HL-60 (cell line): ENCODE data around the gene WNT3.

Experiments
- CTCF ChIP-seq: IDR thresholded peaks from one replicate; pipeline ENCODE4 v1.5.1; 2011; ENCODE audit warnings: low read length, control low read depth, inconsistent platforms; ENCODE audit not compliant: insufficient read depth
- GABPA ChIP-seq: IDR thresholded peaks from 2 replicates; pipeline ENCODE4 v1.6.1; 2012; ENCODE audit warnings: low read depth
- POLR2AphosphoS5 ChIP-seq: IDR thresholded peaks from 2 replicates; pipeline ENCODE4 v1.6.1; 2012; ENCODE audit warnings: low read depth
- REST ChIP-seq: IDR thresholded peaks from 2 replicates; pipeline ENCODE4 v1.6.1; 2012; ENCODE audit warnings: low read depth; ENCODE audit not compliant: insufficient replicate concordance
- SPI1 ChIP-seq: IDR thresholded peaks from 2 replicates; pipeline ENCODE4 v1.6.1; 2012; ENCODE audit warnings: low read depth, mild to moderate bottlenecking, borderline replicate concordance

GRCh38 chr17:46812624-46813318, 5.7 kb downstream of the WNT3 start:
- no peak for TF ChIP-seq CTCF
- TF ChIP-seq POLR2AphosphoS5 = no peak
- no peak for TF ChIP-seq GABPA
- TF ChIP-seq SPI1 = no peak
- no peak for TF ChIP-seq REST
